ENCODE data around the gene CEP112.

CEP112 gene

GRCh38 chr17:65978871-65979270, 213.1 kb downstream of the CEP112 start:
- no peak for DNase-seq

GRCh38 chr17:65977041-65977440, 214.9 kb downstream of the CEP112 start:
- DNase-seq = no peak

GRCh38 chr17:65975878-65976277, 216.1 kb downstream of the CEP112 start:
- no peak for DNase-seq

- no peak for DNase-seq
These were observed 218.7 kb downstream of the CEP112 start for GRCh38 chr17:65973237-65973636.

- DNase-seq = no peak
These were observed 224.6 kb downstream of the CEP112 start for GRCh38 chr17:65967372-65967771.

GRCh38 chr17:65966072-65966695, 225.7 kb downstream of the CEP112 start:
- no peak for DNase-seq

GRCh38 chr17:65963179-65963578, 228.8 kb downstream of the CEP112 start:
- DNase-seq = no peak

- no peak for DNase-seq
These were observed 232.3 kb downstream of the CEP112 start for GRCh38 chr17:65959630-65960029.

GRCh38 chr17:65956814-65957213, 235.1 kb downstream of the CEP112 start:
- no peak for DNase-seq

GRCh38 chr17:65954148-65954449, 237.8 kb downstream of the CEP112 start:
- DNase-seq = no peak

GRCh38 chr17:65953316-65954147, 238.4 kb downstream of the CEP112 start:
- no peak for DNase-seq

GRCh38 chr17:65952586-65952985, 239.3 kb downstream of the CEP112 start:
- no peak for DNase-seq

GRCh38 chr17:65952015-65952414, 239.9 kb downstream of the CEP112 start:
- DNase-seq = no peak

- DNase-seq = no peak
These were observed 244.1 kb downstream of the CEP112 start for GRCh38 chr17:65947831-65948230.

GRCh38 chr17:65942592-65942991, 249.3 kb downstream of the CEP112 start:
- no peak for DNase-seq

GRCh38 chr17:65941356-65941899, 250.5 kb downstream of the CEP112 start:
- DNase-seq = no peak

- no peak for DNase-seq
These were observed 255.9 kb downstream of the CEP112 start for GRCh38 chr17:65936013-65936412.

GRCh38 chr17:65933290-65933689, 258.6 kb downstream of the CEP112 start:
- no peak for DNase-seq

- no peak for DNase-seq
These were observed 260.4 kb downstream of the CEP112 start for GRCh38 chr17:65931246-65932149.

GRCh38 chr17:65930140-65930730, 261.7 kb downstream of the CEP112 start:
- DNase-seq = no peak

- no peak for DNase-seq
These were observed 265.3 kb downstream of the CEP112 start for GRCh38 chr17:65926599-65926998.

- no peak for DNase-seq
These were observed 266.2 kb downstream of the CEP112 start for GRCh38 chr17:65925606-65926307.

Measured in cortex of kidney (tissue), 1 donor.